Loucy (cell line): Measurements from ENCODE around the gene CNFN.

Source experiments
- H2AFZ ChIP-seq: fragments of 200-600 bp; sonication (generic); 2 replicates; pipeline ENCODE4 v1.6.0; 2016; ENCODE audit warnings: antibody characterized with exemption, mild to moderate bottlenecking, low read length, moderate library complexity
- H3F3A ChIP-seq: fragments of 200-600 bp; 2 replicates; pipeline ENCODE4 v1.6.0; 2016; ENCODE audit warnings: antibody characterized with exemption, low read depth, mild to moderate bottlenecking
- H3K27me3 ChIP-seq: fragments of 200-600 bp; sonication (generic); 2 replicates; pipeline ENCODE4 v1.6.1; 2014; ENCODE audit warnings: low read length, mild to moderate bottlenecking; ENCODE audit not compliant: insufficient read depth, poor library complexity, severe bottlenecking
- H3K36me3 ChIP-seq: fragments of 200-600 bp; sonication (generic); 2 replicates; pipeline ENCODE4 v1.6.1; 2016; ENCODE audit warnings: low read length; ENCODE audit not compliant: insufficient read depth
- H3K4me1 ChIP-seq: fragments of 200-600 bp; sonication (generic); 2 replicates; pipeline ENCODE4 v1.5.1; 2014; ENCODE audit warnings: low read length, mild to moderate bottlenecking; ENCODE audit not compliant: insufficient read depth, poor library complexity, severe bottlenecking
- H3K4me2 ChIP-seq: fragments of 200-600 bp; sonication (generic); 2 replicates; pipeline ENCODE4 v1.6.0; 2014; ENCODE audit warnings: antibody characterized with exemption, low read length, low read depth, mild to moderate bottlenecking; ENCODE audit not compliant: poor library complexity, severe bottlenecking
- H3K4me3 ChIP-seq: fragments of 200-600 bp; sonication (generic); 2 replicates; pipeline ENCODE4 v1.5.1; 2014; ENCODE audit warnings: low read length, mild to moderate bottlenecking, mixed read lengths; ENCODE audit not compliant: poor library complexity, severe bottlenecking
- H3K79me2 ChIP-seq: fragments of 200-600 bp; sonication (generic); 2 replicates; pipeline ENCODE4 v1.6.1; 2014; ENCODE audit warnings: low read length; ENCODE audit not compliant: insufficient read depth
- H3K9ac ChIP-seq: fragments of 200-600 bp; sonication (generic); 2 replicates; pipeline ENCODE4 v1.6.0; 2014; ENCODE audit warnings: mild to moderate bottlenecking, low read depth, low read length, moderate library complexity; ENCODE audit not compliant: poor library complexity, severe bottlenecking
- H3K9me2 ChIP-seq: fragments of 200-600 bp; sonication (generic); replicated peaks from 2 replicates; pipeline ENCODE4 v1.6.1; 2016; ENCODE audit warnings: low read depth, low read length, mixed read lengths
- H3K9me3 ChIP-seq: fragments of 200-600 bp; sonication (generic); 2 replicates; pipeline ENCODE4 v1.6.1; 2014; ENCODE audit warnings: mild to moderate bottlenecking, antibody characterized with exemption, low read length, low read depth; ENCODE audit not compliant: insufficient read depth
- H4K20me1 ChIP-seq: fragments of 200-600 bp; sonication (generic); 2 replicates; pipeline ENCODE4 v1.6.0; 2014; ENCODE audit warnings: antibody characterized with exemption, low read length, mild to moderate bottlenecking; ENCODE audit not compliant: insufficient read depth, poor library complexity, severe bottlenecking
- CTCF ChIP-seq: fragments of 200-600 bp; sonication (generic); conservative IDR thresholded peaks from 2 replicates; pipeline ENCODE4 v1.5.1; 2014; ENCODE audit warnings: mild to moderate bottlenecking, antibody characterized with exemption, low read length
- EZH2phosphoT487 ChIP-seq: fragments of 200-600 bp; IDR thresholded peaks from 2 replicates; pipeline ENCODE4 v1.6.1; 2018; ENCODE audit warnings: antibody characterized with exemption, mild to moderate bottlenecking, moderate library complexity, borderline replicate concordance

Gene CNFN

GRCh38 chr19:42389899-42390298 is at the start of gene CNFN:
CNFN (minus strand) TSS chr19:42390297; CDS start chr19:42389037, 1,260 bp downstream.
- Histone ChIP-seq H3K4me3 (no peak within 1 kb of the TSS), H3F3A (no peaks in the 10 kb centered on the region), H2AFZ (no peak within 1 kb of the TSS), H3K79me2 (no peaks in the 10 kb centered on the region), H3K36me3 (no peaks in the 10 kb centered on the region), H3K9me3 (no peaks in the 10 kb centered on the region), H3K4me1 (peaks cover 6% of the 10 kb centered on the region), H3K9ac (no peak within 1 kb of the TSS), H3K4me2 (no peak within 1 kb of the TSS), H3K9me2 (no peaks in the 10 kb centered on the region), H3K27me3 (no peaks in the 10 kb centered on the region), H4K20me1 (no peaks in the 10 kb centered on the region)
- TF ChIP-seq EZH2phosphoT487 (no peak), CTCF (no peak)

- H3K4me3 ChIP-seq = no peak overlapping the region
- no peaks in the 10 kb centered on the region for H3K9me2 ChIP-seq
- no peaks in the 10 kb centered on the region for H3K79me2 ChIP-seq
- no peaks in the 10 kb centered on the region for H3K27me3 ChIP-seq
- H3K9ac ChIP-seq = no peak overlapping the region
- no peaks in the 10 kb centered on the region for H3F3A ChIP-seq
- no peaks in the 10 kb centered on the region for H4K20me1 ChIP-seq
- TF ChIP-seq EZH2phosphoT487 = no peak
- no peak for TF ChIP-seq CTCF
- peaks cover 13% of the 10 kb centered on the region for H3K4me1 ChIP-seq
- H3K9me3 ChIP-seq = no peaks in the 10 kb centered on the region
- H2AFZ ChIP-seq = no peak overlapping the region
- H3K4me2 ChIP-seq = no peak overlapping the region
- no peaks in the 10 kb centered on the region for H3K36me3 ChIP-seq
Observed at GRCh38 chr19:42436006-42436405, 45.9 kb upstream of the CNFN start.

GRCh38 chr19:42435316-42435715 is 45.2 kb upstream of the CNFN start:
- no peaks in the 10 kb centered on the region for H3K36me3 ChIP-seq
- no peak for TF ChIP-seq CTCF
- TF ChIP-seq EZH2phosphoT487 = no peak
- H2AFZ ChIP-seq = no peak overlapping the region
- H3K9me2 ChIP-seq = no peaks in the 10 kb centered on the region
- no peaks in the 10 kb centered on the region for H3K27me3 ChIP-seq
- H3K79me2 ChIP-seq = no peaks in the 10 kb centered on the region
- no peaks in the 10 kb centered on the region for H3F3A ChIP-seq
- peaks cover 6% of the 10 kb centered on the region for H3K4me1 ChIP-seq
- no peaks in the 10 kb centered on the region for H4K20me1 ChIP-seq
- H3K9ac ChIP-seq = no peak overlapping the region
- H3K4me3 ChIP-seq = no peak overlapping the region
- H3K4me2 ChIP-seq = no peak overlapping the region
- no peaks in the 10 kb centered on the region for H3K9me3 ChIP-seq
